HCT116 (cell line): ENCODE measurements around the gene SEPTIN12. TPM values are rescaled to one million over a fixed set of nuclear protein-coding genes. Genes with fewer than 3 reads are reported as not detected.
A peak's percentile ranks its signal among the peaks of the same experiment; 100 is the strongest.

Experiments used
- ATAC-seq: fragments of 200-7000 bp; cut with Tn5 transposase; 2 replicates; pipeline ENCODE4 v1.9.1; 2020; ENCODE audit warnings: mild to moderate bottlenecking, moderate library complexity
- BruUV-seq: library from RNA; stranded (reverse); fragments of 400-500 nt; replicated peaks from 2 replicates; lab custom pipeline; 2021; lab: Mats Ljungman, UMichigan
- CTCF ChIA-PET: fragments of 300-600 bp; sonication (Branson Sonifier 250); formaldehyde crosslinking; loops from one replicate; lab custom pipeline; 2021; ENCODE audit warnings: antibody characterized with exemption; lab: Charles Lee
- POLR2A ChIA-PET: fragments of 300-600, 350-600 bp; sonication (Branson Sonifier 250); formaldehyde crosslinking; loops from one replicate; lab custom pipeline; 2021; ENCODE audit warnings: antibody characterized with exemption; lab: Charles Lee
- RAD21 ChIA-PET, 2 experiments: fragments of 300-600 bp; sonication (Branson Sonifier 250); formaldehyde crosslinking; loops; one replicate each; lab custom pipeline; 2023; ENCODE audit warnings: low total read pairs in 2 of 2; ENCODE audit not compliant: uncharacterized antibody in 2 of 2, unreplicated experiment in 2 of 2, low non-redundant PET in 1 of 2; lab: Charles Lee
- DNase-seq: peaks from one replicate; pipeline ENCODE4 v3.0.0-alpha.2; 2010; ENCODE audit warnings: low read depth, low spot score
- H2AFZ ChIP-seq: fragments of 200-600 bp; shearing (Covaris generic), sonication (generic); 2 replicates; pipeline ENCODE4 v1.6.1; 2017; ENCODE audit warnings: low read depth, mixed run types, mixed read lengths, antibody characterized with exemption, low read length; ENCODE audit not compliant: poor library complexity, severe bottlenecking
- H3K27ac ChIP-seq: 2 replicates; pipeline ENCODE4 v1.5.1; 2012; ENCODE audit warnings: low read depth, low read length
- H3K27me3 ChIP-seq: fragments of 200-600 bp; sonication (generic); 2 replicates; pipeline ENCODE4 v1.6.1; 2016; ENCODE audit warnings: mixed run types, low read length, mixed read lengths; ENCODE audit not compliant: insufficient read depth
- H3K36me3 ChIP-seq, 2 experiments: fragments of 200-500 bp in 1 of 2; fragments of 200-600 bp in 1 of 2; sonication (Bioruptor generic) in 1 of 2; sonication (generic) in 1 of 2; 2 replicates each; pipeline versions ENCODE4 v1.5.1 to v1.6.1; 2014 to 2016; ENCODE audit warnings: low read length in 2 of 2, inconsistent platforms in 1 of 2, mixed read lengths in 1 of 2, mixed run types in 1 of 2; ENCODE audit not compliant: insufficient read depth in 2 of 2, control insufficient read depth in 1 of 2
- H3K4me1 ChIP-seq, 2 experiments: fragments of 200-600 bp in 1 of 2; sonication (generic) in 1 of 2; 2 replicates each; pipeline versions ENCODE4 v1.5.1 to v1.6.1; 2012 to 2017; ENCODE audit warnings: low read length in 2 of 2, inconsistent platforms in 1 of 2, mild to moderate bottlenecking in 1 of 2, mixed read lengths in 1 of 2, mixed run types in 1 of 2, moderate library complexity in 1 of 2; ENCODE audit not compliant: insufficient read depth in 2 of 2, control insufficient read depth in 1 of 2
- H3K4me2 ChIP-seq: fragments of 200-600 bp; sonication (generic); 2 replicates; pipeline ENCODE4 v1.6.1; 2017; ENCODE audit warnings: mixed run types, low read length, mixed read lengths
- H3K4me3 ChIP-seq, 2 experiments: fragments of 200-600 bp in 1 of 2; sonication (generic) in 1 of 2; replicated peaks in 1 of 2; 2 replicates each; pipeline ENCODE4 v1.5.1; 2011 to 2016; ENCODE audit warnings: low read length in 2 of 2, control low read depth in 1 of 2, low read depth in 1 of 2, mild to moderate bottlenecking in 1 of 2, mixed read lengths in 1 of 2, mixed run types in 1 of 2
- H3K79me2 ChIP-seq: fragments of 200-600 bp; sonication (generic); 2 replicates; pipeline ENCODE4 v1.6.1; 2017; ENCODE audit warnings: mild to moderate bottlenecking, mixed run types, low read length, moderate library complexity, mixed read lengths; ENCODE audit not compliant: insufficient read depth
- H3K9ac ChIP-seq: fragments of 200-600 bp; sonication (generic); 2 replicates; pipeline ENCODE4 v1.6.1; 2016; ENCODE audit warnings: low read length, mixed read lengths
- H3K9me2 ChIP-seq: fragments of 200-600 bp; sonication (generic), shearing (Covaris generic); 2 replicates; pipeline ENCODE4 v1.6.1; 2017; ENCODE audit warnings: mixed run types, mild to moderate bottlenecking, moderate library complexity; ENCODE audit not compliant: insufficient read depth
- H3K9me3 ChIP-seq, 2 experiments: fragments of 200-500 bp in 1 of 2; fragments of 200-600 bp in 1 of 2; sonication (Bioruptor generic) in 1 of 2; sonication (generic) in 1 of 2; 2 replicates each; pipeline ENCODE4 v1.6.1; 2014 to 2017; ENCODE audit warnings: low read length in 2 of 2, mixed read lengths in 2 of 2, inconsistent platforms in 1 of 2, low read depth in 1 of 2, mild to moderate bottlenecking in 1 of 2, mixed run types in 1 of 2, moderate library complexity in 1 of 2; ENCODE audit not compliant: control insufficient read depth in 1 of 2, insufficient read depth in 1 of 2
- H4K20me1 ChIP-seq: fragments of 200-600 bp; sonication (generic), shearing (Covaris generic); 2 replicates; pipeline ENCODE4 v1.6.1; 2017; ENCODE audit warnings: mixed run types, mild to moderate bottlenecking, moderate library complexity; ENCODE audit not compliant: insufficient read depth
- ATF3 ChIP-seq: IDR thresholded peaks from 2 replicates; pipeline ENCODE4 v1.6.1; 2012
- CBX3 ChIP-seq: IDR thresholded peaks from 2 replicates; pipeline ENCODE4 v1.6.1; 2012; ENCODE audit warnings: low read depth
- ELF1 ChIP-seq: IDR thresholded peaks from 2 replicates; pipeline ENCODE4 v1.6.1; 2012; ENCODE audit warnings: low read depth, borderline replicate concordance
- EZH2 ChIP-seq: fragments of 200-600 bp; sonication (generic); IDR thresholded peaks from 2 replicates; pipeline ENCODE4 v1.6.1; 2017; ENCODE audit warnings: antibody characterized with exemption, mixed run types
- FOSL1 ChIP-seq: IDR thresholded peaks from 2 replicates; pipeline ENCODE4 v1.6.1; 2012; ENCODE audit warnings: low read depth
- JUND ChIP-seq: IDR thresholded peaks from 2 replicates; pipeline ENCODE4 v1.6.1; 2012
- MAX ChIP-seq: IDR thresholded peaks from 2 replicates; pipeline ENCODE4 v1.6.1; 2012
- POLR2A ChIP-seq: IDR thresholded peaks from 2 replicates; pipeline ENCODE4 v1.7.0; 2011; ENCODE audit warnings: borderline replicate concordance; ENCODE audit not compliant: insufficient read depth, insufficient read length; ENCODE audit errors: extremely low read depth
- POLR2AphosphoS5 ChIP-seq: IDR thresholded peaks from 2 replicates; pipeline ENCODE4 v1.6.1; 2011; ENCODE audit warnings: mild to moderate bottlenecking, low read depth, low read length, moderate library complexity
- SIN3A ChIP-seq: IDR thresholded peaks from 2 replicates; pipeline ENCODE4 v1.6.1; 2012; ENCODE audit warnings: low read depth
- SP1 ChIP-seq: IDR thresholded peaks from 2 replicates; pipeline ENCODE4 v1.6.1; 2012; ENCODE audit warnings: low read depth
- SRF ChIP-seq: IDR thresholded peaks from 2 replicates; pipeline ENCODE4 v1.6.1; 2012; ENCODE audit warnings: low read depth
- TCF7L2 ChIP-seq: IDR thresholded peaks from 2 replicates; pipeline ENCODE4 v1.7.0; 2011; ENCODE audit warnings: borderline replicate concordance, inconsistent platforms; ENCODE audit not compliant: insufficient read depth, insufficient read length; ENCODE audit errors: extremely low read depth
- ZFX ChIP-seq: fragments of 450-650 bp; IDR thresholded peaks from 2 replicates; pipeline ENCODE4 v1.6.1; 2017
- ZNF274 ChIP-seq: fragments of 200-500 bp; sonication (Bioruptor generic); IDR thresholded peaks from 2 replicates; pipeline ENCODE4 v1.6.1; 2014; ENCODE audit warnings: mild to moderate bottlenecking, low read depth, low read length, inconsistent platforms
- intact Hi-C: fragments of 100-400 bp; cut with micrococcal nuclease; formaldehyde crosslinking; loops from 2 replicates; pipeline ENCODE4 v1.10.0; 2022
- total RNA-seq: library from RNA; stranded (reverse); gene quantifications from one replicate; pipeline ENCODE4 v1.2.1, GENCODE V29; 2021; ENCODE audit not compliant: unreplicated experiment

SEPTIN12 gene
- total RNA-seq, 1 experiment from 2014 or later, result not detected

- Histone ChIP-seq H3K4me2 (peak overlapping the region; percentile 96), H3K4me3 (peak overlapping the region; percentile 97), H3K9me2 (no peaks in the 10 kb centered on the region), H3K36me3 (peaks cover 0 to 5% of the 10 kb centered on the region in 2 experiments; a peak in 1 of 4 replicates), H3K27ac (peak overlapping the region; percentile 83), H3K4me1 (peaks cover 8 to 19% of the 10 kb centered on the region in 2 experiments), H4K20me1 (no peaks in the 10 kb centered on the region), H3K79me2 (peaks cover 28% of the 10 kb centered on the region), H3K9ac (peak overlapping the region; percentile 94), H2AFZ (peak overlapping the region; percentile 31), H3K9me3 (no peaks in the 10 kb centered on the region), H3K27me3 (no peaks in the 10 kb centered on the region)
- POLR2A ChIA-PET, result interaction anchor here (0.7 to 1.9 kb wide), 7 partner anchors 9 to 210 kb away, joined by 3 to 8 read pairs (median 5); partner anchors contain the start of gene ROGDI
- BruUV-seq, result no TSS peak
- intact Hi-C loops, result loop anchor here (1.0 to 5.0 kb wide), 4 partner anchors 32 to 222 kb away; partner anchors contain the start of genes ROGDI, SEC14L5 and ZNF500
- DNase-seq (peak; percentile 40), ATAC-seq (peak; percentile 69)
- RAD21 ChIA-PET, result interaction anchor here in 1 of 2 experiments (1.0 kb wide), 2 partner anchors 41 to 180 kb away, joined by 3 read pairs; no protein-coding TSS in a partner anchor
- CTCF ChIA-PET, result interaction anchor here (1.5 to 1.6 kb wide), 3 partner anchors 11 to 221 kb away, joined by 3 to 11 read pairs (median 4); partner anchors contain the start of gene MGRN1
- TF ChIP-seq MAX, result peak; percentile 64
- peak; percentile 15 for TF ChIP-seq SIN3A
- no peak for TF ChIP-seq SP1
- TF ChIP-seq POLR2AphosphoS5, result peak; percentile 13; the same call in 1 of the 2 replicates
Measured at GRCh38 chr16:4734730-4735535, 53.2 kb downstream of the SEPTIN12 start.

GRCh38 chr16:4734063-4734729 lies 53.9 kb downstream of the SEPTIN12 start, which contains the start of the genes ANKS3 and DNAAF8:
Gene ANKS3, minus strand, starts transcription at chr16:4734271. Its CDS starts 4,122 bp downstream, at chr16:4730149.
Gene DNAAF8, plus strand, starts transcription at chr16:4734537. Its CDS starts 1,978 bp downstream, at chr16:4736515.
- CTCF ChIA-PET, result interaction anchor here (1.5 to 1.6 kb wide), 3 partner anchors 10 to 222 kb away, joined by 3 to 11 read pairs (median 4); partner anchors contain the start of gene MGRN1
- TF ChIP-seq ELF1 (no peak; the same call in 1 of the 2 replicates), POLR2A (peak; percentile 57), ZFX (peak; percentile 86; the same call in 1 of the 2 replicates), MAX (peak; percentile 91), CBX3 (no peak), FOSL1 (no peak), JUND (no peak), ATF3 (no peak), TCF7L2 (peak; percentile 55), SIN3A (peak; percentile 74; the same call in 1 of the 2 replicates), EZH2 (no peak), ZNF274 (no peak), SRF (peak; percentile 61; the same call in 1 of the 2 replicates)

More at GRCh38 chr16:4734063-4734729, 53.9 kb downstream of the SEPTIN12 start, which contains the start of the genes ANKS3 and DNAAF8:
- Histone ChIP-seq H3K36me3 (peaks cover 3 to 9% of the 10 kb centered on the region in 2 experiments; a peak in 2 of 4 replicates), H3K4me1 (peaks cover 8 to 19% of the 10 kb centered on the region in 2 experiments), H2AFZ (peak within 1 kb of the TSS; percentile 31), H3K4me2 (peak within 1 kb of the TSS; percentile 96), H3K4me3 (peak within 1 kb of the TSS; percentile 97), H3K27ac (peak within 1 kb of the TSS; percentile 83), H3K9ac (peak within 1 kb of the TSS; percentile 94), H3K79me2 (peaks cover 29% of the 10 kb centered on the region), H3K27me3 (no peaks in the 10 kb centered on the region), H4K20me1 (no peaks in the 10 kb centered on the region), H3K9me2 (no peaks in the 10 kb centered on the region), H3K9me3 (no peaks in the 10 kb centered on the region)
- ChIA-PET RAD21 (interaction anchor here in 1 of 2 experiments (1.0 kb wide), 2 partner anchors 40 to 181 kb away, joined by 3 read pairs; no protein-coding TSS in a partner anchor), POLR2A (interaction anchor here (0.7 to 1.9 kb wide), 8 partner anchors 10 to 211 kb away, joined by 3 to 8 read pairs (median 4); partner anchors contain the start of gene ROGDI)
- DNase-seq (peak; percentile 92), ATAC-seq (peak; percentile 94)
- intact Hi-C loops, result loop anchor here (1.0 to 5.0 kb wide), 4 partner anchors 33 to 223 kb away; partner anchors contain the start of genes ROGDI, SEC14L5 and ZNF500
- no TSS peak for BruUV-seq
